SK-N-MC (cell line): Measurements from ENCODE around the gene SIN3B.
A peak's percentile ranks its signal among the peaks of the same experiment; 100 is the strongest.

Source experiments
- DNase-seq: peaks from one replicate; pipeline ENCODE4 v3.0.0-alpha.2; 2011; ENCODE audit warnings: low read depth, low spot score
- H3K27ac ChIP-seq: fragments of 200-600 bp; sonication (generic); 2 replicates; pipeline ENCODE4 v1.5.1; 2016; ENCODE audit warnings: mixed run types
- H3K36me3 ChIP-seq: fragments of 200-600 bp; sonication (generic); 2 replicates; pipeline ENCODE4 v1.6.1; 2017; ENCODE audit warnings: antibody characterized with exemption, low read length, mixed read lengths; ENCODE audit not compliant: insufficient read depth
- H3K4me3 ChIP-seq: fragments of 200-600 bp; sonication (generic); 2 replicates; pipeline ENCODE4 v1.5.1; 2016
- H3K9ac ChIP-seq: fragments of 200-600 bp; sonication (generic); 2 replicates; pipeline ENCODE4 v1.8.0; 2017; ENCODE audit warnings: mixed run types, mixed read lengths; ENCODE audit not compliant: insufficient read length
- H3K9me3 ChIP-seq: fragments of 200-600 bp; sonication (generic); 2 replicates; pipeline ENCODE4 v1.6.1; 2017; ENCODE audit warnings: low read depth, mild to moderate bottlenecking, antibody characterized with exemption, low read length, moderate library complexity, mixed read lengths
- EZH2 ChIP-seq: fragments of 200-600 bp; sonication (generic); IDR thresholded peaks from one replicate; pipeline ENCODE4 v1.6.1; 2017; ENCODE audit warnings: antibody characterized with exemption
- FOXP2 ChIP-seq: optimal IDR thresholded peaks from 2 replicates; pipeline ENCODE3; 2011; ENCODE audit warnings: mild to moderate bottlenecking, moderate library complexity; ENCODE audit not compliant: insufficient read depth; ENCODE audit errors: extremely low read length, control extremely low read depth
- POLR2AphosphoS5 ChIP-seq: IDR thresholded peaks from 2 replicates; pipeline ENCODE4 v1.6.1; 2012; ENCODE audit warnings: mild to moderate bottlenecking, low read depth, low read length, borderline replicate concordance

The SIN3B gene

GRCh38 chr19:16821081-16821480 is 8.1 kb upstream of the SIN3B start:
- DNase-seq: no peak
- no peak overlapping the region for H3K27ac ChIP-seq
- no peak overlapping the region for H3K4me3 ChIP-seq
- no peaks in the 10 kb centered on the region for H3K9me3 ChIP-seq
- H3K9ac ChIP-seq: no peak overlapping the region
- no peaks in the 10 kb centered on the region for H3K36me3 ChIP-seq
- TF ChIP-seq FOXP2: no peak
- no peak for TF ChIP-seq POLR2AphosphoS5
- TF ChIP-seq EZH2: no peak

GRCh38 chr19:16822648-16823047 is 6.5 kb upstream of the SIN3B start:
- Histone ChIP-seq H3K9me3 (no peaks in the 10 kb centered on the region), H3K9ac (no peak overlapping the region), H3K27ac (no peak overlapping the region), H3K4me3 (no peak overlapping the region), H3K36me3 (no peaks in the 10 kb centered on the region)
- no peak for TF ChIP-seq FOXP2
- no peak for DNase-seq

DNA sequence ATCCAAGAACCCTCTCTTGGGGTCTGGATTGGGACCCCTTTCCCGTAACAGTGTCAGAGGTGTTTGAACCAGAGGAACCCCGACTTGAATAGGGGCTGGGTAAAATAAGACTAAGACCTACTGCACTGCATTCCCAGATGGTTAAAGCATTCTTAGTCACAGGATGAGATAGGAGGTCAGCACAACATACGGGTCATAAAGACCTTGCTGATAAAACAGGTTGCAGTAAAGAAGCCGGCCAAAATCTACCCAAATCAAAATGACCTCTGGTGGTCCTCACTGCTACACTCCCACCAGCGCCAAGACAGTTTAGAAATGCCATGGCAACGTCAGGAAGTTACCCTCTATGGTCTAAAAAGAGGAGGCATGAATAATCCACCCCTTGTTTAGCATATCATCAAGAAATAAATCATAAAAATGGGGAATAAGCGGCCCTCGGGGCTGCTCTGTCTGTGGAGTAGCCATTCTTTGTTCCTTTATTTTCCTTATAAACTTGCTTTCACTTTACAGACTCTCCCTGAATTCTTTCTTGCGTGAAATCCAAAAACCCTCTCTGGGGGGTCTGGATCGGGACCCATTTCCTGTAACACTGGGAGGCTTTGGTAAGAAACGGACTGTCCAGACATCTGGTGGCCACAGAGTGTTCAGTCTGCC is 4.4 kb upstream of the SIN3B start:
- H3K36me3 ChIP-seq: no peaks in the 10 kb centered on the region
- no peaks in the 10 kb centered on the region for H3K9me3 ChIP-seq
- no peak for DNase-seq
- H3K9ac ChIP-seq: peak overlapping the region; percentile 63
- peak overlapping the region; percentile 75 for H3K4me3 ChIP-seq
- TF ChIP-seq FOXP2 (no peak), POLR2AphosphoS5 (no peak), EZH2 (no peak)
- H3K27ac ChIP-seq: no peak overlapping the region

GRCh38 chr19:16825312-16826052 is 3.7 kb upstream of the SIN3B start:
- no peak for DNase-seq
- no peaks in the 10 kb centered on the region for H3K9me3 ChIP-seq
- TF ChIP-seq FOXP2 (no peak), POLR2AphosphoS5 (no peak)
- H3K27ac ChIP-seq: no peak overlapping the region
- H3K36me3 ChIP-seq: no peaks in the 10 kb centered on the region
- H3K4me3 ChIP-seq: peak overlapping the region; percentile 75
- H3K9ac ChIP-seq: peak overlapping the region; percentile 63

DNA sequence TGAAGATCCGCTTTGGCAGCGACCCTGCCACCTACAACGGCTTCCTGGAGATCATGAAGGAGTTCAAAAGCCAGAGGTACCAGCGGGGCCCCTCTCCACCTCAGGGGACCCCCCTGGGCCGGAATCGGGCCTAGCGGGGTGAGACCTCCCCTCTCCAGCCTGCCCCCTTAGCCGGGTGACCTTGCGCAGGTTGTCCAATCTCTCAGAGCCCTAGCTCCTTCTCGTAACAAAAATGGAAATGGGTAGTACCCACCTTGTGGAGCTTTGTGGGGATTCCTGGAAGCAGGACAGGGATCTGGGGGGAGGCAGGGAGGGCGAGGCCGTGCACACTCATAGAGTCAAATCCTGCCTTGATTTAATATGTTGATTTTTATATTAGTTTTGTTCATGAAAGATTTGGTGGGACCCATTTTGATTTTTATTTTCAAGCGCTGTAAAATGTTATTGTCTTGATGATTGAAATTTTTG is 658 bp downstream of the SIN3B start:
- Histone ChIP-seq H3K27ac (no peak overlapping the region), H3K36me3 (peaks cover 31% of the 10 kb centered on the region), H3K4me3 (peak overlapping the region; percentile 83), H3K9ac (peak overlapping the region; percentile 86), H3K9me3 (no peaks in the 10 kb centered on the region)
- TF ChIP-seq POLR2AphosphoS5 (no peak), EZH2 (no peak)
- no peak for DNase-seq

GRCh38 chr19:16830679-16831078 is 1.5 kb downstream of the SIN3B start:
- H3K27ac ChIP-seq: no peak overlapping the region
- H3K9me3 ChIP-seq: no peaks in the 10 kb centered on the region
- peak overlapping the region; percentile 83; the same call in 1 of the 2 replicates for H3K4me3 ChIP-seq
- peak overlapping the region; percentile 86 for H3K9ac ChIP-seq
- TF ChIP-seq FOXP2 (no peak), EZH2 (no peak), POLR2AphosphoS5 (no peak)
- H3K36me3 ChIP-seq: peaks cover 33% of the 10 kb centered on the region
- DNase-seq: no peak

- DNase-seq: no peak
- H3K9ac ChIP-seq: no peak overlapping the region
- no peaks in the 10 kb centered on the region for H3K9me3 ChIP-seq
- H3K36me3 ChIP-seq: peaks cover 41% of the 10 kb centered on the region
- no peak overlapping the region for H3K4me3 ChIP-seq
- no peak overlapping the region for H3K27ac ChIP-seq
- TF ChIP-seq POLR2AphosphoS5 (no peak), FOXP2 (no peak), EZH2 (no peak)
These were observed 2.3 kb downstream of the SIN3B start for GRCh38 chr19:16831531-16831930.

DNA sequence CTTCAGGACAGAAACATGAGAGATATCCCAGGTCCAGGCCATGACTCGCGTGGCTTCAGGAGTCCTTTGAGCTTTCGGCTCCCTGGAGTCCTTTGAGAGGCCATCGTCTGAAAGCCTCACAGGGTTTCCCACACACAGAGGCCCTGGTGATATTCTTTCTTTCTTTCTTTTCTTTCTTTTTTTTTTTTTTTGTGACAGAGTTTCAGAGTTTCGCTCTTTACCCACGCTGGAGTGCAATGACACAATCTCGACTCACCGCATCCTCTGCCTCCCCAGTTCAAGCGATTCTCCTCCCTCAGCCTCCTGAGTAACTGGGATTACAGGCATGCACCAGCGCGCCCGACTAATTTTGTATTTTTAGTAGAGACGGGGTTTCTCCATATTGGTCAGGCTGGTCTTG is 5.5 kb downstream of the SIN3B start:
- no peak overlapping the region for H3K4me3 ChIP-seq
- no peak for DNase-seq
- no peak overlapping the region for H3K27ac ChIP-seq
- H3K9me3 ChIP-seq: no peaks in the 10 kb centered on the region
- TF ChIP-seq FOXP2 (no peak), EZH2 (no peak), POLR2AphosphoS5 (no peak)
- no peak overlapping the region for H3K9ac ChIP-seq
- peaks cover 51% of the 10 kb centered on the region for H3K36me3 ChIP-seq
